HepG2 (cell line): Measurements from ENCODE around the gene PHACTR3. TPM values are rescaled to one million over a fixed set of nuclear protein-coding genes. Genes with fewer than 3 reads are reported as not detected.

Experiments
- ATAC-seq: fragments of 200-7000 bp; cut with Tn5 transposase; 3 replicates; pipeline ENCODE4 v1.9.1; 2020; ENCODE audit warnings: mild to moderate bottlenecking, moderate library complexity
- BruUV-seq: library from RNA; stranded (reverse); fragments of 400-500 nt; replicated peaks from 2 replicates; lab custom pipeline; 2021; lab: Mats Ljungman, UMichigan
- CTCF ChIA-PET: fragments of 300-600 bp; formaldehyde crosslinking; extraction: SDS; loops from one replicate; lab custom pipeline; 2021; ENCODE audit warnings: low total read pairs, inconsistent platforms, low intra/inter-chr PET ratio; lab: Yijun Ruan, JAX
- POLR2A ChIA-PET: fragments of 350-600 bp; sonication (Branson Sonifier 250); formaldehyde crosslinking; loops from one replicate; lab custom pipeline; 2020; ENCODE audit warnings: antibody characterized with exemption, inconsistent platforms; lab: Yijun Ruan, JAX
- DNase-seq: peaks from one replicate; pipeline ENCODE4 v3.0.0-alpha.2; 2015; ENCODE audit warnings: low spot score
- FAIRE-seq: peaks from 3 replicates; lab custom pipeline; 2011; peaks lifted over from hg19 to GRCh38; lab: Jason Lieb, UNC
- H2AFZ ChIP-seq: one replicate; pipeline ENCODE4 v1.6.1; 2011; ENCODE audit warnings: low read length, inconsistent platforms
- H3K27ac ChIP-seq: fragments of 300-600 bp; 3 replicates; pipeline ENCODE4 v1.8.0; 2011; ENCODE audit warnings: mixed run types, mild to moderate bottlenecking, mixed read lengths, low read length, inconsistent platforms; ENCODE audit not compliant: insufficient read depth; ENCODE audit errors: extremely low read length
- H3K27me3 ChIP-seq, 2 experiments: fragments of 200-600 bp in 1 of 2; 2 replicates in 1 of 2; 3 replicates in 1 of 2; pipeline versions ENCODE4 v1.6.0 to v1.8.0; 2011; ENCODE audit warnings: low read length in 2 of 2, mild to moderate bottlenecking in 2 of 2, moderate library complexity in 2 of 2, inconsistent platforms in 1 of 2; ENCODE audit not compliant: insufficient read depth in 2 of 2, control insufficient read depth in 1 of 2
- H3K36me3 ChIP-seq, 2 experiments: fragments of 200-600 bp in 1 of 2; replicated peaks in 1 of 2; 2 replicates in 1 of 2; 3 replicates in 1 of 2; pipeline versions ENCODE4 v1.5.1 to v1.8.0; 2011; ENCODE audit warnings: low read length in 2 of 2, inconsistent platforms in 1 of 2; ENCODE audit not compliant: insufficient read depth in 2 of 2, control insufficient read depth in 1 of 2
- H3K4me1 ChIP-seq: 2 replicates; pipeline ENCODE4 v1.5.1; 2012; ENCODE audit warnings: low read length, inconsistent platforms; ENCODE audit not compliant: insufficient read depth
- H3K4me2 ChIP-seq: 2 replicates; pipeline ENCODE4 v1.6.0; 2011; ENCODE audit warnings: low read depth, low read length, inconsistent platforms
- H3K4me3 ChIP-seq, 3 experiments: fragments of 200-600 bp in 1 of 3; sonication (generic), shearing (Covaris generic) in 1 of 3; replicated peaks in 1 of 3; 2 replicates each; pipeline ENCODE4 v1.5.1; 2011 to 2016; ENCODE audit warnings: low read length in 3 of 3, inconsistent platforms in 2 of 3, low read depth in 2 of 3, mild to moderate bottlenecking in 2 of 3, control low read depth in 1 of 3, mixed read lengths in 1 of 3; ENCODE audit not compliant: insufficient read depth in 1 of 3
- H3K79me2 ChIP-seq: one replicate; pipeline ENCODE4 v1.6.1; 2011; ENCODE audit warnings: low read length, inconsistent platforms; ENCODE audit not compliant: insufficient read depth
- H3K9ac ChIP-seq: 2 replicates; pipeline ENCODE4 v1.6.0; 2011; ENCODE audit warnings: mild to moderate bottlenecking, low read depth, low read length, inconsistent platforms; ENCODE audit not compliant: insufficient read depth
- H3K9me3 ChIP-seq: 2 replicates; pipeline ENCODE4 v1.5.1; 2012; ENCODE audit warnings: mild to moderate bottlenecking, low read length
- H4K20me1 ChIP-seq: 2 replicates; pipeline ENCODE4 v1.6.0; 2011; ENCODE audit warnings: inconsistent platforms, mild to moderate bottlenecking, low read length, moderate library complexity; ENCODE audit not compliant: insufficient read depth
- ATRX ChIP-seq: sonication (generic); formaldehyde crosslinking; IDR thresholded peaks from 2 replicates; pipeline ENCODE4 v1.4.0; 2020; ENCODE audit warnings: missing genetic modification reagents, borderline replicate concordance
- BRF2 ChIP-seq: sonication (generic); formaldehyde crosslinking; IDR thresholded peaks from 2 replicates; pipeline ENCODE4 v1.8.1; 2022; ENCODE audit warnings: mild to moderate bottlenecking, missing genetic modification reagents
- MED8 ChIP-seq: sonication (generic); formaldehyde crosslinking; IDR thresholded peaks from 2 replicates; pipeline ENCODE4 v1.8.1; 2023; ENCODE audit warnings: mild to moderate bottlenecking, missing genetic modification reagents; ENCODE audit not compliant: insufficient replicate concordance
- PAXIP1 ChIP-seq: sonication (generic); formaldehyde crosslinking; conservative IDR thresholded peaks from 2 replicates; pipeline ENCODE4 v1.4.0; 2020; ENCODE audit warnings: mild to moderate bottlenecking, missing genetic modification reagents, moderate library complexity
- SMAD9 ChIP-seq: sonication (generic); formaldehyde crosslinking; IDR thresholded peaks from 2 replicates; pipeline ENCODE4 v1.5.1; 2020; ENCODE audit warnings: mild to moderate bottlenecking, missing genetic modification reagents
- TEF ChIP-seq: sonication (generic); formaldehyde crosslinking; IDR thresholded peaks from 2 replicates; pipeline ENCODE4 v1.5.0; 2020; ENCODE audit warnings: missing genetic modification reagents
- ZNF441 ChIP-seq: sonication (generic); formaldehyde crosslinking; IDR thresholded peaks from 2 replicates; pipeline ENCODE4 v1.7.0; 2021; ENCODE audit warnings: missing genetic modification reagents, borderline replicate concordance
- WGBS: methylation state at CpG from one replicate; pipeline ENCODE4 v1.1.6; 2017; ENCODE audit warnings: low lambda C conversion rate; 5-methylcytosine and 5-hydroxymethylcytosine counted together
- in situ Hi-C: cut with HindIII; loops from 2 replicates; pipeline ENCODE4 v1.10.0; 2017; ENCODE audit warnings: low pct_unique_long_range_greater_than_20kb; ENCODE audit not compliant: extremely low pct_ligation_motif_present
- intact Hi-C: fragments of 100-400 bp; cut with micrococcal nuclease; formaldehyde crosslinking; loops from one replicate; pipeline ENCODE4 v1.10.0; 2022; ENCODE audit not compliant: unreplicated experiment
- polyA plus RNA-seq, 8 experiments: library from polyadenylated mRNA; depleted of rRNA in 3 of 8; stranded (reverse) in 7 of 8; unstranded in 1 of 8; fragments of >200 nt; fragmentation: Illumina TruSeq in 4 of 8; extraction: Trizol in 4 of 8; gene quantifications; 2 replicates each; pipeline versions ENCODE4 v1.2.1 to v1.2.3, GENCODE V29; 2011 to 2016; ENCODE audit warnings: low read depth in 4 of 8, missing spikeins in 1 of 8, mixed read lengths in 1 of 8; ENCODE audit not compliant: insufficient read depth in 1 of 8
- total RNA-seq, 5 experiments: library from RNA; depleted of rRNA; stranded (reverse); fragments of >200 nt; fragmentation: Illumina TruSeq; extraction: Trizol; gene quantifications; 2 replicates each; pipeline ENCODE4 v1.2.3, GENCODE V29; 2016; ENCODE audit warnings: low read depth in 1 of 5

The PHACTR3 gene
- total and polyA plus RNA-seq, 2 of the 13 experiments (the other 11 are each of a cell fraction or from before 2014, with no cell fraction given) = not detected

DNA sequence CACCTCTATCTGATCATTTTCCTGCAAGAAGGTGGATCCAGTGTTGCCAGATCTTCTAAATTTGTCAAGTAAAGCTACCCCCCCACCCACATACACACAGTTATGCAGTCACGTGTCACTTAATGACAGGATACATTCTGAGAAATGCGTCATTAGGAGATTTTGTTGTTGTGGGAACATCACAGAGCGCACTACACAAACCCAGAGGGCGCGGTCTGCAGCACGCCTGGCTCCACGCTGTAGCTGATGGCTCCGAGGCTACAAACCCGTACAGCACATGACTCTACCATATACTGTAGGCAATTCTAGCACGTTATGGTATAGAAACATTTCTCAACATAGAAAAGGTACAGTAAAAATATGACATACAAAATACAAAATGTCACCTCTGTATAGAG lies 202.2 kb downstream of the PHACTR3 start:
- ChIA-PET POLR2A (no interaction called here), CTCF (no interaction called here)
- Histone ChIP-seq H2AFZ (no peak overlapping the region), H3K4me1 (no peaks in the 10 kb centered on the region), H3K9ac (no peak overlapping the region), H3K4me3 (no peak overlapping the region), H4K20me1 (no peaks in the 10 kb centered on the region), H3K36me3 (no peaks in the 10 kb centered on the region), H3K9me3 (no peaks in the 10 kb centered on the region; the same call in 1 of the 2 replicates), H3K27me3 (peaks cover 7 to 66% of the 10 kb centered on the region in 2 experiments), H3K27ac (no peak overlapping the region), H3K4me2 (no peak overlapping the region), H3K79me2 (no peaks in the 10 kb centered on the region)
- no peak for ATAC-seq
- TF ChIP-seq ZNF441 (CRISPR knock-in tag) (no peak), PAXIP1 (CRISPR knock-in tag) (no peak)
- no peak for FAIRE-seq
- intact Hi-C loops = no loop called here
- BruUV-seq = no TSS peak
- in situ Hi-C loops = no loop called here
- WGBS = 47% methylated on average over 10 of the region's 10 CpGs
- DNase-seq = no peak

- FAIRE-seq (no peak), DNase-seq (no peak), ATAC-seq (no peak)
- no peaks in the 10 kb centered on the region for H3K79me2 ChIP-seq
- H2AFZ ChIP-seq = no peak overlapping the region
- POLR2A ChIA-PET = no interaction called here
- no TSS peak for BruUV-seq
- H3K9ac ChIP-seq = no peak overlapping the region
- CTCF ChIA-PET = no interaction called here
- WGBS = 28% methylated on average over 13 of the region's 17 CpGs
- H3K27me3 ChIP-seq = peaks cover 9 to 82% of the 10 kb centered on the region in 2 experiments
- H3K4me3 ChIP-seq = no peak overlapping the region
- in situ Hi-C loops = no loop called here
- H3K9me3 ChIP-seq = no peaks in the 10 kb centered on the region
- no peaks in the 10 kb centered on the region for H3K36me3 ChIP-seq
- intact Hi-C loops = no loop called here
- H3K4me1 ChIP-seq = no peaks in the 10 kb centered on the region
- H4K20me1 ChIP-seq = no peaks in the 10 kb centered on the region
- no peak overlapping the region for H3K27ac ChIP-seq
- H3K4me2 ChIP-seq = no peak overlapping the region
- TF ChIP-seq TEF (CRISPR knock-in tag) = no peak
- no peak for TF ChIP-seq ATRX (CRISPR knock-in tag)
- no peak for TF ChIP-seq BRF2 (CRISPR knock-in tag)
- TF ChIP-seq SMAD9 (CRISPR knock-in tag) = no peak
- no peak for TF ChIP-seq MED8 (CRISPR knock-in tag)
Observed at GRCh38 chr20:59807909-59808728, 203.8 kb downstream of the PHACTR3 start.
